GM21360 (cell line): ENCODE results near the gene ASB15.
"Not testable (repeated sequence)": the region's sequence is repeated elsewhere in the genome, so short reads cannot be mapped to it uniquely, and the experiment has no call there.

Experiments
- ATAC-seq: cut with Tn5 transposase; IDR thresholded peaks from one replicate; pipeline ENCODE4 v1.9.1; 2021; ENCODE audit warnings: mild to moderate bottlenecking, moderate library complexity; ENCODE audit not compliant: unreplicated experiment

ASB15 gene

GRCh38 chr7:123634011-123634573 is 32.5 kb downstream of the ASB15 start:
- not testable (repeated sequence) for ATAC-seq

GRCh38 chr7:123635551-123636359 is 34.1 kb downstream of the ASB15 start:
- ATAC-seq: no peak

GRCh38 chr7:123637203-123637602 is 35.6 kb downstream of the ASB15 start:
- ATAC-seq: no peak

- no peak for ATAC-seq
Measured at GRCh38 chr7:123637878-123638277, 36.3 kb downstream of the ASB15 start.

GRCh38 chr7:123639631-123640030 is 38.0 kb downstream of the ASB15 start:
- ATAC-seq: no peak

- no peak for ATAC-seq
Measured at GRCh38 chr7:123640583-123640982, 39.0 kb downstream of the ASB15 start.

GRCh38 chr7:123641901-123642300 is 40.3 kb downstream of the ASB15 start:
- no peak for ATAC-seq

GRCh38 chr7:123643495-123644441 is 42.1 kb downstream of the ASB15 start:
- no peak for ATAC-seq

GRCh38 chr7:123645516-123645915 is 43.9 kb downstream of the ASB15 start:
- ATAC-seq: no peak

- ATAC-seq: no peak
Measured at GRCh38 chr7:123647106-123647730, 45.6 kb downstream of the ASB15 start.

- ATAC-seq: no peak
Measured at GRCh38 chr7:123649964-123650363, 48.3 kb downstream of the ASB15 start.

- ATAC-seq: no peak
Measured at GRCh38 chr7:123650595-123650994, 49.0 kb downstream of the ASB15 start.

- no peak for ATAC-seq
Measured at GRCh38 chr7:123652406-123652805, 50.8 kb downstream of the ASB15 start.

- no peak for ATAC-seq
Measured at GRCh38 chr7:123653162-123653561, 51.5 kb downstream of the ASB15 start.

GRCh38 chr7:123655614-123656013 is 54.0 kb downstream of the ASB15 start, which contains the start of gene LMOD2:
TSS of gene LMOD2 (plus strand) at chr7:123655866. CDS start at chr7:123655964, 98 bp downstream.
- no peak for ATAC-seq

GRCh38 chr7:123656544-123657303 is 55.1 kb downstream of the ASB15 start:
- ATAC-seq: no peak

GRCh38 chr7:123657304-123657685 is 55.7 kb downstream of the ASB15 start:
- no peak for ATAC-seq

GRCh38 chr7:123658023-123658422 is 56.4 kb downstream of the ASB15 start:
- ATAC-seq: no peak

GRCh38 chr7:123660514-123661354 is 59.1 kb downstream of the ASB15 start:
- no peak for ATAC-seq
